Loucy (cell line): ENCODE measurements around the gene IQCH.

Source experiments
- H2AFZ ChIP-seq: fragments of 200-600 bp; sonication (generic); 2 replicates; pipeline ENCODE4 v1.6.0; 2016; ENCODE audit warnings: antibody characterized with exemption, mild to moderate bottlenecking, low read length, moderate library complexity
- H3F3A ChIP-seq: fragments of 200-600 bp; 2 replicates; pipeline ENCODE4 v1.6.0; 2016; ENCODE audit warnings: antibody characterized with exemption, low read depth, mild to moderate bottlenecking
- H3K27me3 ChIP-seq: fragments of 200-600 bp; sonication (generic); 2 replicates; pipeline ENCODE4 v1.6.1; 2014; ENCODE audit warnings: low read length, mild to moderate bottlenecking; ENCODE audit not compliant: insufficient read depth, poor library complexity, severe bottlenecking
- H3K36me3 ChIP-seq: fragments of 200-600 bp; sonication (generic); 2 replicates; pipeline ENCODE4 v1.6.1; 2016; ENCODE audit warnings: low read length; ENCODE audit not compliant: insufficient read depth
- H3K4me1 ChIP-seq: fragments of 200-600 bp; sonication (generic); 2 replicates; pipeline ENCODE4 v1.5.1; 2014; ENCODE audit warnings: low read length, mild to moderate bottlenecking; ENCODE audit not compliant: insufficient read depth, poor library complexity, severe bottlenecking
- H3K4me2 ChIP-seq: fragments of 200-600 bp; sonication (generic); 2 replicates; pipeline ENCODE4 v1.6.0; 2014; ENCODE audit warnings: antibody characterized with exemption, low read length, low read depth, mild to moderate bottlenecking; ENCODE audit not compliant: poor library complexity, severe bottlenecking
- H3K4me3 ChIP-seq: fragments of 200-600 bp; sonication (generic); 2 replicates; pipeline ENCODE4 v1.5.1; 2014; ENCODE audit warnings: low read length, mild to moderate bottlenecking, mixed read lengths; ENCODE audit not compliant: poor library complexity, severe bottlenecking
- H3K79me2 ChIP-seq: fragments of 200-600 bp; sonication (generic); 2 replicates; pipeline ENCODE4 v1.6.1; 2014; ENCODE audit warnings: low read length; ENCODE audit not compliant: insufficient read depth
- H3K9ac ChIP-seq: fragments of 200-600 bp; sonication (generic); 2 replicates; pipeline ENCODE4 v1.6.0; 2014; ENCODE audit warnings: mild to moderate bottlenecking, low read depth, low read length, moderate library complexity; ENCODE audit not compliant: poor library complexity, severe bottlenecking
- H3K9me2 ChIP-seq: fragments of 200-600 bp; sonication (generic); replicated peaks from 2 replicates; pipeline ENCODE4 v1.6.1; 2016; ENCODE audit warnings: low read depth, low read length, mixed read lengths
- H3K9me3 ChIP-seq: fragments of 200-600 bp; sonication (generic); 2 replicates; pipeline ENCODE4 v1.6.1; 2014; ENCODE audit warnings: mild to moderate bottlenecking, antibody characterized with exemption, low read length, low read depth; ENCODE audit not compliant: insufficient read depth
- H4K20me1 ChIP-seq: fragments of 200-600 bp; sonication (generic); 2 replicates; pipeline ENCODE4 v1.6.0; 2014; ENCODE audit warnings: antibody characterized with exemption, low read length, mild to moderate bottlenecking; ENCODE audit not compliant: insufficient read depth, poor library complexity, severe bottlenecking
- EZH2phosphoT487 ChIP-seq: fragments of 200-600 bp; IDR thresholded peaks from 2 replicates; pipeline ENCODE4 v1.6.1; 2018; ENCODE audit warnings: antibody characterized with exemption, mild to moderate bottlenecking, moderate library complexity, borderline replicate concordance
- TF ChIP-seq, protein P1 (sequence below): fragments of 200-600 bp; sonication (generic); conservative IDR thresholded peaks from 2 replicates; pipeline ENCODE4 v1.5.1; 2014; ENCODE audit warnings: mild to moderate bottlenecking, antibody characterized with exemption, low read length

The IQCH gene

DNA sequence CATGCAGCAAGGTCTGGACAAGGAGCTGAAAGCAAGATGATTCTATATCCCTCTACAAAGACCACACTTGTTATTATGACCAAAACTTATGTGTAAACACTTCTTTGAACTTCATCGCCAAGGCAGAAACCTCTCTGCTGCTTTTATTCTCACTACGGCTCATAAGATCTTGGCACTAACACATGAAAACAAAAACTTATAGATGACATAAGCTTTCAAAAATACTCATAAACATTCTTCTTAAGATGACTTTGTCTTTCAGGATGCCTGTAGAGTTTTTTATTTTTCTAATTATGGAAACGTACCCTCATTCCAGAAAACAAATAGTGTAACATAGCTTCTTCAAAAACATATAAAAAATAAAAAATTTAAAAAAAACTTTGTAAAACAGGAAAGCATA, 253.8 kb downstream of the IQCH start:
- Histone ChIP-seq H3K27me3 (no peaks in the 10 kb centered on the region), H2AFZ (no peak overlapping the region), H3K9me3 (no peaks in the 10 kb centered on the region), H3K9me2 (no peaks in the 10 kb centered on the region), H3K4me1 (peaks cover 26% of the 10 kb centered on the region), H3K36me3 (no peaks in the 10 kb centered on the region; the same call in 1 of the 2 replicates), H3F3A (no peaks in the 10 kb centered on the region), H4K20me1 (no peaks in the 10 kb centered on the region), H3K4me2 (no peak overlapping the region), H3K4me3 (no peak overlapping the region), H3K9ac (no peak overlapping the region), H3K79me2 (no peaks in the 10 kb centered on the region)
- TF ChIP-seq, protein P1, sequence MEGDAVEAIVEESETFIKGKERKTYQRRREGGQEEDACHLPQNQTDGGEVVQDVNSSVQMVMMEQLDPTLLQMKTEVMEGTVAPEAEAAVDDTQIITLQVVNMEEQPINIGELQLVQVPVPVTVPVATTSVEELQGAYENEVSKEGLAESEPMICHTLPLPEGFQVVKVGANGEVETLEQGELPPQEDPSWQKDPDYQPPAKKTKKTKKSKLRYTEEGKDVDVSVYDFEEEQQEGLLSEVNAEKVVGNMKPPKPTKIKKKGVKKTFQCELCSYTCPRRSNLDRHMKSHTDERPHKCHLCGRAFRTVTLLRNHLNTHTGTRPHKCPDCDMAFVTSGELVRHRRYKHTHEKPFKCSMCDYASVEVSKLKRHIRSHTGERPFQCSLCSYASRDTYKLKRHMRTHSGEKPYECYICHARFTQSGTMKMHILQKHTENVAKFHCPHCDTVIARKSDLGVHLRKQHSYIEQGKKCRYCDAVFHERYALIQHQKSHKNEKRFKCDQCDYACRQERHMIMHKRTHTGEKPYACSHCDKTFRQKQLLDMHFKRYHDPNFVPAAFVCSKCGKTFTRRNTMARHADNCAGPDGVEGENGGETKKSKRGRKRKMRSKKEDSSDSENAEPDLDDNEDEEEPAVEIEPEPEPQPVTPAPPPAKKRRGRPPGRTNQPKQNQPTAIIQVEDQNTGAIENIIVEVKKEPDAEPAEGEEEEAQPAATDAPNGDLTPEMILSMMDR = no peak
- no peak for TF ChIP-seq EZH2phosphoT487

DNA sequence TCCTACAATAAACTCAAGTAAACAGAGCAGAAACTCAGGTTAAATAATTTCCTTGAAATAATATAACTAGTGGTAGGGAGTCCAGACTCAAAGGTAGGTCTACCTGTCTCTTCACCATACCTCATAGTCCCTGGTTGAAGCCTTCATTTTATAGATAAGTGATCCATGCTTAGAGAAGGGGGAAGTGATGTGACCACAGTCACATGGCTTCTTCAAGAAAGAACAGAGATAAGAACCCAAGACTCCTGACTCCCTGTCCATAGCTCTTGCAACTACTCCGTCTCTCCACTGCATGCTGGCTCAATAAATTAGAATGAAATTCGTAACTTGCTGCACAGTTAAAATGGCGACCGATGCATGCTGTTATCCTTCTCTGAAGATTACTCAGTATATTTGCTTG, 255.3 kb downstream of the IQCH start:
- Histone ChIP-seq H3K36me3 (no peaks in the 10 kb centered on the region; the same call in 1 of the 2 replicates), H2AFZ (no peak overlapping the region), H3K9ac (no peak overlapping the region), H3K4me1 (peaks cover 26% of the 10 kb centered on the region), H3K4me3 (no peak overlapping the region), H4K20me1 (no peaks in the 10 kb centered on the region), H3K9me2 (no peaks in the 10 kb centered on the region), H3K4me2 (no peak overlapping the region), H3K79me2 (no peaks in the 10 kb centered on the region), H3F3A (no peaks in the 10 kb centered on the region), H3K9me3 (no peaks in the 10 kb centered on the region), H3K27me3 (no peaks in the 10 kb centered on the region)
- no peak for TF ChIP-seq EZH2phosphoT487
- TF ChIP-seq, protein P1 = no peak

DNA sequence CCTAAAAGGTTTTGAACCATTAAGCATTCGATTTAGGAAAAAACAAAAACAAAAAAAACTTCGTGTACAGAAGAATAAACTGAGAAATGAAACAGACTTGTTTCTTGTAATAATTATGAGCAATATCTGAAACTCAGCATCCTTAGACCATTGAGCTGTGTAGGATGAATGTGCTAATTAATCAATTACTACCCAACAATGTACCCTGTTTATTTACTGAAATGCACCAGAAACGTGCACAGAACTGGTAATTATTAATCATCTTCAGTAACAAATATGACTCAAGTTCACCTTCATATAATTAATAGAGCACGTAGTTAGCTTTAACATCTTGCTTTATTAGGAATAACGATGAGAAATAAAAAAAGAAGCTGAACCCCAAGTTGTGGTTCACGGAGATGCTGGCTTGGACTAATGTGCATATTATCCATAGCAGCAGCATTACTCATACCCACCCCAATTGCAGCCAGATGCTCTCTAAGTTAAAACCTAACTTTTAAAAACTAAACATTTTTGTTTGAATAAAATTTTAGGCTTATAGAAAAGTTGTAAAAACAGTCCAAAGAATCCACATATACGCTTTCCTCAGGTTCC, 256.1 kb downstream of the IQCH start:
- H4K20me1 ChIP-seq = no peaks in the 10 kb centered on the region
- no peaks in the 10 kb centered on the region for H3K79me2 ChIP-seq
- H3K27me3 ChIP-seq = no peaks in the 10 kb centered on the region
- peaks cover 23% of the 10 kb centered on the region for H3K4me1 ChIP-seq
- H3K4me2 ChIP-seq = no peak overlapping the region
- no peak for TF ChIP-seq EZH2phosphoT487
- H3K9me3 ChIP-seq = no peaks in the 10 kb centered on the region
- no peak overlapping the region for H3K4me3 ChIP-seq
- H3K9me2 ChIP-seq = no peaks in the 10 kb centered on the region
- no peak overlapping the region for H3K9ac ChIP-seq
- H2AFZ ChIP-seq = no peak overlapping the region
- H3K36me3 ChIP-seq = no peaks in the 10 kb centered on the region; the same call in 1 of the 2 replicates
- H3F3A ChIP-seq = no peaks in the 10 kb centered on the region

DNA sequence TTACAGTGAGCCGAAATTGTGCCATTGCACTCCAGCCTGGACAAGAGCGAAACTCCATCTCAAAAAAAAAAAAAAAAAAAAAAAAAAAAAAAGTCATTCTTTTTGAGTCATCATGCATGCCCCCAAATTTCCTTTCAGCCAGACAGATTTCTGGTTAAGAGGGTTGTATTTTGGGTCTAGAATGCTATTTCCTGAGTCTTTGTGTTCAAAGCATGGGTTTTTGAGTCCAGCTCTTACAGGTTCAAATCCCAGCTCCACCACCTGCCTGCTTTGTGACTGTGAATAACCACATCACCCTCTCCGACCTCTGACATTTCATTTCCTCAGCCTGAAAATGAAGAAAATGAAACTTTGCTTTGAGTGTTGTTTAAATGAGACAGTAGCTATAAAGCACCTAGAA, 257.0 kb downstream of the IQCH start:
- Histone ChIP-seq H3K9me3 (no peaks in the 10 kb centered on the region), H3K27me3 (no peaks in the 10 kb centered on the region), H3F3A (no peaks in the 10 kb centered on the region), H4K20me1 (no peaks in the 10 kb centered on the region), H2AFZ (no peak overlapping the region), H3K79me2 (no peaks in the 10 kb centered on the region), H3K9ac (no peak overlapping the region), H3K4me2 (no peak overlapping the region), H3K4me1 (peaks cover 17% of the 10 kb centered on the region), H3K9me2 (no peaks in the 10 kb centered on the region), H3K4me3 (no peak overlapping the region), H3K36me3 (no peaks in the 10 kb centered on the region; the same call in 1 of the 2 replicates)
- TF ChIP-seq, protein P1 = no peak
- no peak for TF ChIP-seq EZH2phosphoT487
